AG08396 (cell line): ENCODE measurements around the gene ZNF800.

Source experiments
- DNase-seq: peaks from one replicate; pipeline ENCODE4 v3.0.0; 2012; ENCODE audit warnings: low spot score, mixed read lengths

ZNF800 gene

DNA sequence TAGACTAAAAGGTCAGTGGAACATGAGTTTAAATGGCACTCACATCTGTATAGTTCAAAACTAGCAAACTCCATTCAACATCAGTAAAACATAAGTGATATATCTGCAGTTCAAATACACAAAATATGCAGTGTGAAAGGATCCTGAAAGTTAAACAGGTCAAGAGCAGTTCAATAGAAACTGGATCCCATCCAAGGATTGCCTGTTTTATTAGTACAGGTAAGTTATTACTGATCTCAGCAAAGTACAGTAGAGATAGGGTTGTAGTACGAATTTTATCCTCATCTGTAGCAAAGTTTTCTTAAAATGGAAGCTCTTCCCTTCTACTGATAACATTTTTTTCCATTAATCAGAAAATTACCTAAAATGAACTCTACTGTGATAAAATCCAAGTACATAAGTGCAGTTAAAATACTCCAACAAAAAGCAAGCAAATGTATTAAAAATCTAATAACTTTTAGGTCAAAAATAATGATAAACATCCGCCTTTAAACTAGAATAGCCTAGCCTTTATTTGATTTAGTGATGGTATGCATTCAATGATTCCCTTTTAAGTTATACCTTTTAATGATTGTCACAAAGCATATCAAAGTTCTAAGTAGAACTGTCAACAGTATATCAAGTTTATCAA lies 2.2 kb downstream of the ZNF800 start:
- no peak for DNase-seq

DNA sequence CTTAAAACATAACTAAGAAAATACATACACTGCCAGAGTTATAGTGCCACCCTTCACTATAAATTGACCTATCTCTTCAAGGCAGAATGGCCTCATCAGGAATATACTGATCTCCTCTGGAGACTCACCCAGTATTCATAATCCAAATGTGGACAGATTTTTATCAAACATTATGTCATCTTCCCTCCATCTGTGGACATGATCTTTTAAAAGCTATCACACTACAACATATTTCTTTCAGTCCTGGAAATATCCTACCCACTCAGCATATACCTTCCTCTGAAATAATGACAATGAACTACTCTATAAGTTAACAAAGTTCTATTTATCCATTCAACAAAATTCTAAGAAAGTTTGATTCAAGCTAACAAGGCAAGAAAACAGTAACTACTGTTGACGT lies 3.2 kb downstream of the ZNF800 start:
- no peak for DNase-seq

DNA sequence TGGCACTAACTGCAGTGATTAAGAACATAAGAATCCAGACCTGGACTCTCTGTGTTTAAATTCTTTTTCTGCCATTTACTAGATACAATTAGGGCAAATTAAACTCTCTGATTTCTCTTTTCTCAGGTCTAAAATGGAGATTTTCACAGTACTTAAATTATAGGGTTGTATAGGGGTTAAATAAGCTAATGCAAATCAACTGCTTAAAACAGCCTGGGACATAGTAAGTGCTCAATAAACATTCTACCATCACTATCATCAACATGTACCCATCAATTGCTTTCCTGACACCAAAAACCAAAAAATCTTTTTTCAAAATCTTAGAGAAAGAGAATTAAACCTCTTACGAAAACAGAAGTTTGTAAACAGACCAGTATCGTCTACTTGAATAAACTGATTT lies 4.5 kb downstream of the ZNF800 start:
- no peak for DNase-seq

DNA sequence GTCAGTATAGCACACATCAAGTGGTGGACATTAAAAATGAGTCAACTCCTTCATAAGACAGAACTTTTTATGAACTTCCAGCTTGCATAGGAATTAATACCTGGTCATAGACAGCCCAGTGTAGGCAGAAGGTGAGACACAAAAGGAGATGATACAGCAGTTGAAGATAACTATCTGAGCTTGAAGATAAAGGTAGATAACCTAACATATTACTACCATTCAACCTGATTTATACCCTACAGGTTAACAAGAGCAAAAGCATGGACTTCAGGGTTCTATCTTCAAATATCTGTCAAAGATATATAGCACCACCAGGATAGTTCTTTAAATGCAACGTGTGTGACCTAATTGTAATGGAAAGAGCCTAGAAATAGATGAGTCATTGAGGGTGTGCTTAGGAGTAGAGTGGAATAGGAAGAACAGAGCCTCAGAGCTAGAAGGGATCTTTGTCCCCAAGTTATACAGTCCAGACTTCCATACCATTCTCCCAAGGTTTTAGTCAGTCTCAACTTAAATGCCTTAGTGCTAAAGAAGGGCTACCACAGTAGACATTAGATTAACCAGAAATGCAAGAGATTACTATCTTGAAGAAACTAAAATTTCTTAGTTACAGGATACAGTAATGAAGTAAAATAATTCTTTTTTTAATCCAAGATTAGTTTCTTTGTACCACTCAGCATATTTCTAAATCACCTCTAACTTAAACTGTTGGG lies 9.2 kb downstream of the ZNF800 start:
- DNase-seq: no peak

DNA sequence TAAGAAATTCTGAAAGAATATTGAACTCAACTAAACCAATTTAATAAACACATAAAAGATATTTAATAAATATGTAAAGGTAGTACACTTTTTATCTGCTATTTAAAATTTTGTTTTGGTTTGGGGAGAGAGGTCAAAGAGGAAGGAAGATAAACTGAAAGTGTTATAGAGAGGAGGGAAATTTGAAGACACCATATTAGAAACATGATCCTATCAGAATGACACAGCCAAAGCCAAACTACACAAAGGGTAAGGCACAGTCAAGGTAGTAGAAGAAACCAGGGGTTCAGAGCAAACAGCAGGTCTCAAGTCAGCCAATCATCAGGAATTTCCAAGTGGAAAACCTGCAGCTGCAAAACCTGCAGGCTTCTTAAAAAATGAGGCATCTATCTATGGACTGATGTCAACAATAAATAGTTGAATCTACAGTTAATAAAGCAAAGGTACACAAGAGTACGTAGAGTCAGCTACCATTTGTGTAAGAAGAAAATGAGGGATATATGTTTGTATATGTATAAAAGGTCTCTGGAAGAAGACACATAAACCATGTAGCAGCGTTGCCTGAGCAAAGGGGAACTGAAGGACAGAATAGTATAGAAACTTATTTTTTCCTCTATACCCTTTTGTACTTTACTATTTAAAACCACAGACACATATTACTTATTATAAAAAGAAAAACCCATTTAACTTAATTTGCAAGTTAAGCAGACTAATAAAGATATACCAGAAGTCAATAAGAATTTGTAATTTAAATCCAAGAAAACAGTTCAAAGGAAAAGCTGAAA lies 10.0 kb downstream of the ZNF800 start:
- DNase-seq: no peak

DNA sequence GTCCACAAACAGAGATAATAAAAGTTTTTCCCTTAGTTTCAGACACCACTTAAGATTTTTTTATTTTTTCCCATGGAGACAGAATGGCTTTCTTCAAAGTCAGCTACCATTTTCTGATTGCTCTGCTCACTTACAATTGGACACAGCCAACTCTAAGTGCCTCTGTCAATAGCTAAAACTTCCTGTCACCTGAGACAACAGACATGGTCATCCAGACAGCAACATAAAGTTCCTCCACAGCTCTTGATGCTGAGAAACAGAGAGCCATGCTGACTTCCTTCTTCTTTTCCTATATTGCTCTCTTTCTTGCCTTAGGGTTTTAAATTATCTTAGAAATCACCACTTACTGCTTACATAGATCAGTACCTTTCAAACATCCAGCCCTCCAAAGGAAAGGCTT lies 12.0 kb downstream of the ZNF800 start:
- DNase-seq: no peak

DNA sequence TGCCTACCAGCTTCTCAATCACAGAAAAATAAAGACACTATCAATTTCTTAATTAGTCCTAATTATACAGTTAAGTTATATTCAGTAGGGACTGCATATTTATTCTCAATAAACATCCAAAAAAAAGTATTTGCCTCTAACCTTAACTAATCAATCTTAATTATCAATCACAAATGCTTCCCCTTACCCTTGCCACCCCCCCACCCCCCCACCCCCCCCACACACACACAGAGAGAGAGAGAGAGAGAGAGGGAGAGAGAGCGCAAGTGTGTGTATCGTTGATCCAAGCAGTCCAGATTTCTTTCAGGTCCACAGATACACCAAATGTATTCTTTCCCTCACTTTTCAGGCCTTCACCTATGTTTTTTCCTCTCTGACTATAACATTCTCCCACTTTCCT lies 12.9 kb downstream of the ZNF800 start:
- DNase-seq: no peak

DNA sequence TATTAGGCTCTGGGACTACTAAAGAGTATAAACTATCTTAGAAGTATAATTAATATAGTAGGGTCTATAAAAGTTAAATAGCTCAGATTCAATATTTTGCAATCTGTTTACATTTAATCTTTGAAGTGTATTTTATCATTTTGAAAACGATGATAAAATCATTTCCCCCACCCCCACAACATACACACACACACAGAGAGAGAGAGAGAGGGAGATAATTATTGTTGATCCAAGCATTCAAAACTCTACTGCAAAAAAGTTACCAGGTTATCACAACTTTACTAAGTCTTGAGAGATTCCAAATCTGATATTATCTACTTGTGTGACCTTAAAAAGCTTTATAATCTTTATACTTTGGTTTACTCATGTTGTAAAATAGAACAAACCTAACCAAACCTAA lies 14.0 kb downstream of the ZNF800 start:
- DNase-seq: no peak

DNA sequence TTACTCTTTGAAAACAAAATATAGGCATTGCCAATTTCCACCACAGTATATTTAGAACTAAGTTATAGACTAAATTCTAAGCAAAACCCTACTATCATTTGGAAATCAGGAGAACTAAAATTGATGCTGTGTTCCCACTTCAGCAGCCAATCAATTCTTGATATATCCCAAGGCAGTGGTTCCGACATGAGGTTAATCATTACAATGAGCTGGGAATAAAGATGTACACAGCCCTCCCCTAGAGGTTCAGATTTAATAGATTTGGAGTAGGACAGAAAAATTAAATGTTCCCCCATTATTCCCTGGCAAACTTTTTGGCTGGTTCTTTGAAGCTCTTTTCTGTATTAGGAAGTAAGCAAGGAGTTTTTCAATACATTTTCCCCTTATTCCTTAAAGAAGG lies 15.1 kb downstream of the ZNF800 start:
- no peak for DNase-seq

DNA sequence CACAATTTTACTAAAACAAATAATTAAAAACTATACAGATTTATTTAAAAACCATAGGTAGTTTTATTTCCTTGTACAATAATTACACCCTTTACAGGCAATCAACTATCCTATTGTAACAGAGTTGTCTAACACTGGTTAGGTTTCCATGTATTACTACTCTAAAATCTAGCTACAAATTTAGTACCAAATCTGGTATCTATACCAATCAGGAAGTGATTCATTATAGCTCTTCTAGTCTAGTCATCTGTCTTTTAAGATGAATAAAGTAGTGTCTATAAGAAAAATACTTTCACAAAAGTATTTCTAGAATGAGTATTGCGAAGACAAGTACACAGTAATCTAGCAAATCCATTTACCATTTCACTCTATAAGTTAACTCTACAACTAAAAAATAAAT lies 16.9 kb downstream of the ZNF800 start:
- no peak for DNase-seq

DNA sequence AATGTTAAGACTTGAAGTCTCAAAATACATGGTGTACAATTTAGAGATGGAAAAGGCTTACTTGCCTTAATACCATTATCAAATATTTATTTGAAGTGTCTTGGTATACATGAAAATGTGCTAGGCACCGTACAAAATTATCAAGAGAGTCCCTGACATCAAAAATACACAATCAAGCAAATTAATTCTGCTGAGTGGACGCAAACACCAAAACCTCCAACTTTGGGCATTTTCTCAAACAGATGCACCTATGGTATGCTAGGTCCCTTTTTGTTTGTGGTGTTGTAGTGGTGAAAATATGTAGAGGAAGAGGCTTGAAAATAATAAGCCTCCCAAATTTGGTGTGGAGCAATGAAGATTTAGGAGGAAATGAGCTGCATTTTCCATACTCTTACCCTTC lies 24.8 kb downstream of the ZNF800 start:
- no peak for DNase-seq

DNA sequence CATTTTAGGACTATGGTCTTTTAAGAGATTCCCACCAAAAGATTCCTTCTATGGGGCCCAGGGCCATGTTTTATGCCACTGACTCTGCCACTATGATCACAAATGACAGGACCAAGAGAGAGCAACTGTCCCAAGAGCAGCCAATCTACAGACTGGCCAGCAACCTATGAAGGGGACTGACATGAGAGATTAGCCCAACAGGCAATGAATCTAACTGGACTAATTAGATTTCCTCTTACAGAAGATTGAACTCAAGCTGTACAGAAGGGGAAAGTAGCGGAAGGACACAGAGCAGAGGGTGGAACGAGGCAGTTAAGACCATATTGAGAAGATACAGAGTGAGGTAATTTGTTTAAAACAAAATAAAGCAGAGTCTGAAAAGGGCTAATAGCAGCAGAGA lies 25.8 kb downstream of the ZNF800 start:
- no peak for DNase-seq

DNA sequence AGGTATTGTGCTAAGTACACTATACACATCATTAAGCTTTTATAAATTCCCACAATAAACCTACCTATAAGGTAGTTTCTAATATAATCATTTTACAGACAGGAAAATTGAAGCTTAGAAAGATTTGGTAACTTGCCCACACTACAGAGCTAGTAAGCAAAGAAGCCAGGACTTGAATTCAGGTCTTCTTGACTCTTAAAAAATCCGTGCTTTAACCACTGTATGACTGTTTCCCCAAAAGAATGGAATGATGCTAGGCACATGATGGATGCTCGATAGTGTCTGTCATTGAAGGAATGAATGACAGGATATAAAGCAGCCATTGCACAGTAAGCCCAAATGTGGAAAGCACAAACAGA lies 26.6 kb downstream of the ZNF800 start:
- DNase-seq: no peak

DNA sequence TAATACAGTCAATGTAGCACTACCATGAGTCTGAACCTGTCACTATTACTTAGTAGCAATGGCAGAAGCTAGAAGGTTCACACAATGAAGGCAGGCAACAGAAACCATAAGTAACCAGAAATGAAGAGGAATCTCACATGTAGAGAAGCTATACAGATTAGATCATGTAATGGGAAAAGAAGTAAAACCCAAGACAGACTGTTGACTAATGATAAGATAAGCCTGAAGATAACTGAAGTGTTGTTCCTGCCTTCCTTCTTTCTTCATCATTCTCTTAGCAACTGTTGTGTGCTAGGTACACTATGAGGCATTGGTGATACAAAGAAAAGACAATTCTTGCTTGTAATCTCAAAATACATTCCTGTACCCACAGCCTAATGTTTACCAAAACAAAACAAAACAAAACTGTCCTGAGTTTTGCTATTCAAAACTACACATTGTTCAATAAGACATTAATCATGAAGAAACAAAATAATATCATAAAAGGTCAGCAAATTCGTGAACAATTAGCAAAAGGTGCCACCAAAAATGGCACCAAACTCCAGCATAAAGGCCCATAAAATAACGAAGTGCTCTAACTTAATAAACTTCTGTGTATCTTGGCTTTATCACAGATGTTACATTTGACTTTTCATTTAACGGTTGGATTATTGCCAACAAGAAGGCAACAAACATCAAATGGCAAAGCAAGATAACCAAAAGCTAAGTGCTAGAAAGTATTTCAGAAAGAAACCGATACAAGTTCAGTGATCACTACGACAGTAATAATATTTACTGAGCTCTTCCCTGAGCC lies 27.1 kb downstream of the ZNF800 start:
- no peak for DNase-seq

DNA sequence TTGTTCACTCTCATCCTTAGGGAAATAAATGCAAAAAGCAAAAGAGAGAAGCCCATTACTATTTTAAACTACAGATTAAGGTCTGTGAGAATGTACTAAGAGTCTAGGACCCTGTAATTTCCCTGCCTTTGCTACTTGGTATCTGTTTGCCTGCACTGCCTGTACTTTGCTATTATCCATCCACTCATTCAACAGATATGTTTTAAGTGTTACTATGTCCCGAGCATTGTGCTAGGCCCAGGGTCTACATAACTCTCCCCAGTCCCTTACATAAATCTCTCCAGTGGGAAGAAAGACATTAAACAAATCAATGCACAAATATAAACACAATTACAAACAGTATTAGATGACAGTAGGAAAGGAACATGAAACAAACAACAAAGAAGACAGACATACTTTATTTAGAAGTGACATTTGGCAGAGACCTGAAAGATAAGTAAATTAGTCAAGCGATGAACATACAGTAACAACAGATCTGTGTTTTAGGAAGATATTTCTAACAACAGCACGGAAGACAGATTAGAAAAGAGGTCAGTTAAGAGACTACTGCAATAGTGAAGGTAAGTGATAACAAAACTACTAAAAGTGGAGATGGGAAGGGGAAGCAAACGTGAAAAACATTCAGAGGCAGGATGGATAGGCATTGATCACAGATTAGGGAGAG lies 30.0 kb downstream of the ZNF800 start:
- DNase-seq: no peak

DNA sequence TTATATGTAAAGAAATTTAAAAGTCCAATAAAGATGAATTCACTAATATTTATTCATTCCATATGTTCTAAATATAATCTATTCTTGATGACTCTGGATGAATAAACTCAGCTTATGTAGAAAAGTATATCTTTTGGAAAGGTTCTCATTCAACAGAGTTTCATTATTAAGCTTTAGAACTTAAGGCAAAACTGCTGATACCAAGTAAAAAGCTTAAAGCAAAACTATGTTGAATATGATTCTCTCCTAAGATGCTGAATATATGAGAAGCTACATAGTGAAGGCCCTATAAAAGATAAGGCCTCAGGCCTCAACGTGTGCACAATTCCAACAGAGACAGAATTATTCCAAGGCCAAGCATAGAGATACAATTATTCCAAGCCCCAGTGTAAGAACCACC lies 30.8 kb downstream of the ZNF800 start:
- DNase-seq: no peak

DNA sequence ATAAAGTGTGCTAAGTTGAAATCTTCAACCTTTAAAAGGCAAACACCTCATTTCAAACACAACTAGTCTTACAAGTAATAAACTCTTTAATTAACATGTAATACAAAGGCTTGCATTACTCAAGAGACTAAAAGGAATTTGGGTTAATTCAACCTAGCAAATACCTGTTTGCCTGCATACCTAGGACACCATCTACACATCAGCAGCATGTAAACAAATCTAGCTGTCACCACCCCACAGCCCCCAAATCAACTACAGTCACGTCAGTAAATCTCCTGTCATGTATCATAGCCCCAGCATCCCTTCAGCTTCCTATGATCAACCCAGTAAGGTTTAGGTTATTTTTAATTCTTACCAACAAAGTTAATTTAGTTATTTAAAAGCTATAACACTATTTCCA lies 33.5 kb downstream of the ZNF800 start:
- DNase-seq: no peak

DNA sequence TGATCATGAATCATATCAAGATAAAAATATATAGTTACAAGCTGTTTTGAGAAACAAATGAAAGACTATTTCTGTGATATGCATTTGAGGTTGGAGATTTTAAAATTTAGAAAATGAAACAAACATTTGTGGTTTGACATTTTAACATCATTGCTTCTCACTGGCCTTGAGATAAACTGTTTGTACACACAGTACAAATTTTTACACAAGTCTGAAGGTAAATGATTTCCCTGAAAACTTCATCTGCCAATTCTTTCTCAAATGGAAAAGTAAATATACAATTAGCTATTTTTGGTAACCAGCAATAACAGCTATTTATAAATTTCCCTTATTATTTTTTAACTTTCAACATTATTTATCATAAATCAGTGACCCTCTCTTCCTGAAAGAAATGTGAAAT lies 38.6 kb downstream of the ZNF800 start:
- no peak for DNase-seq

DNA sequence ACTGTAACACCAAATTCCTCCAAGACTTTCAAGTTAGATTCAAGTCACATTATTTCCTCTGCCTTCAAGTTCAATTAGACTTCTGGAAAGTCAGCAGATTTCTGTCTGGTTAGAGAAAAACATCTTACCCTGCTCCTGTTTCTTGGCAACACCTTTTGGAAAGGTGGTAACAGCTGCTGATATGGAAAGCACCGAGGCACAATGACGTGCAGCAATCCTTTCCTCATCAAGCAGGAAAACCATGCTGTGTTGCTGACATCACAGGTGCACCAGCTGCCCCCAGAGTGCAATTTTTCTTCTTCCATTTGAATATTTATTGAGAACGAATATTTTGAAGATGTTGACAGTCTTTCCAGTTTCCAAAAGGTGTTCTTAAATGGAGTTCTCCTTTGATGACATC lies 41.9 kb downstream of the ZNF800 start:
- DNase-seq: no peak

DNA sequence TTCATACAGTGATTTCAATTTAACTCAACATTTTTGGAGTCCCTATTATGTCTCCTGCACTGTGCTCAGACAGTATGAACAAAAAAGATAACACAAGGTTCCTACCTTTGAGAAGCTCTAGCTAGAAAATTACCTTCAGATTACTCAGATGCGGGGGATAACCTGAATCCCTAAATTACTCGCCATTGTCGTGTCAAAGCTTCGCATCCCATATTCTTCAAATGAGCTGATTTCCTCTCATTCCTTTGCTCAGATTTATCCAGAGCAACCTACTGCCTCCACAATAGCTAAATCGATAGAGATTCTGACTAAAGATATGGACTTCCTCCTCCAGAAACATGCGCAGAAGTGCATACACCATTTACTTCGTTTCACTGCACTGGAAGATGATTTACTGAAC lies 42.6 kb downstream of the ZNF800 start:
- DNase-seq: no peak

DNA sequence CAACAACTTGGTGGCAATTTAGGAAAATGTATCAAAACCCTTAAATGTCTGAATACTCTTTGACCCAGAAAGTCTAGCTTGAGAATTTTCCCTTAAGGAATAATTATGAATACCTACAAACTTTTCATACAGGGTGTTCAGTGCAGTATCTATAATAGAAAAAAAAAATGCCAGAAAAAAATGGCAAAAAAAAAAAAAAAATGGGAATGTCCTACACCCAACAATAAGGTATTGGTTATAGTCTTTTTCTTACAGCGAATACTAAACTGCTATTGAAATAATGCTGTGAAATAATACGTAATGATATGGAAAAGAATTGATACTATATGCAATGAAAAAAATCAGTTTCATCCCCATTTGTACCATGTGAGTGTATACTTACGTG lies 44.3 kb downstream of the ZNF800 start:
- no peak for DNase-seq

DNA sequence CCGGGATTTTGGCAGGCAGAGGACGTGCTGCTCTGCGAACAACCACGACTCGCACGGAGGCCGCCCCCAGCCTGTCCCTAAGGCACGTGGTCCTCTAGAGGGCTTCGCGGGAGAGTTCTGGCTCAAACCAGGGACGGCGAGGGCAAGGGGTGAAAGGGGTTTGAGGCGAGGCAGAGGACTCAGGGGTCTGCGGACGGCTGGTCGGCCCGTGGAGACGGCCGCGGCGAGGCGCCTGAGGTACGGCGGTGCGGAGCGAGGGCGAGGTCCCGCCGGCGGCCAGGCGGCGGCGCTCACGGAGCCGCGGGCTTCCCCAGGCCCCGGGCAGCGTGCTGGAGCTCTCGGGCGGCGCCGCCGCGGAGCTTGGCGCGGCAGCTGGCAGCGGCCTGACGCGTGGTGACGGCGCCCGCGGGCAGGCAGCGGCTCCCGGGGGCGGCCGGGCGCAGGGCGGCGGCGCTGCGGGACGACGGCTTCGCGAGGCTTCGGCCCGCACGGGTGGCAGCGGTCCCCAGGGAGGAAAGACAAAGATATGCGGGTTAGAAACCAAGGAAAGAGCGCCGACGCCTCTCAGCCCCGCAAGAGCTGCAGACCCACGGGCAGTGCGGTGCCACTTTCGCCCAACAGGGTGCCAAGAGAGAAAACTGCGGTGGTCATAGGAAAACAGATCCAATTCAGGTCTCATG lies 44.8 kb downstream of the ZNF800 start:
- peak; percentile 93 for DNase-seq
